OCI-LY1 (cell line): ENCODE measurements around the gene MYO10.

Experiments used
- EZH2 ChIP-seq: fragments of 200-600 bp; sonication (generic), shearing (Covaris generic); IDR thresholded peaks from 2 replicates; pipeline ENCODE4 v1.8.0; 2017; ENCODE audit warnings: borderline replicate concordance, mixed run types, mild to moderate bottlenecking, antibody characterized with exemption, low read length, moderate library complexity, mixed read lengths
- TF ChIP-seq, protein P1 (sequence below): fragments of 200-600 bp; sonication (generic), shearing (Covaris generic); IDR thresholded peaks from 2 replicates; pipeline ENCODE4 v1.5.1; 2017; ENCODE audit warnings: mild to moderate bottlenecking, antibody characterized with exemption, low read length, moderate library complexity, mixed read lengths

DNA sequence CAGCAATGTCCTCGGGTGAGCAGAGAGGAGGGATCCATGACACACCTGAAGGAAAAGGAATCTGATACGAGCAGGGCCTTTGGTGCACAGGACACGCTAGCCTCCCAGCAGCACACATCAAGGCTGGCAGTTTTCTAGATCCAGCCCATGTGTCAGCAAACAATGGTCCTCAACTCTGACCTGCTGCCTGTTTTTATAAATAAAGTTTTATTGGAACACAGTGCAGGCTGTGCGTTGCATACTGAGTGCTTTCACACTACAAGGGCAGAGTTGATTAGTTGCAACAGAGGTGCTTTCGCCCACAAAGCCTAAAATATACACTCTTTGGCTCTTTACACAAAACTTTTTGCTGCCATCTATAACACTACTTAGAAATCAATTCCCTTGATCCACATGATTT lies 147.1 kb downstream of the MYO10 start:
- TF ChIP-seq EZH2: no peak
- TF ChIP-seq, protein P1, sequence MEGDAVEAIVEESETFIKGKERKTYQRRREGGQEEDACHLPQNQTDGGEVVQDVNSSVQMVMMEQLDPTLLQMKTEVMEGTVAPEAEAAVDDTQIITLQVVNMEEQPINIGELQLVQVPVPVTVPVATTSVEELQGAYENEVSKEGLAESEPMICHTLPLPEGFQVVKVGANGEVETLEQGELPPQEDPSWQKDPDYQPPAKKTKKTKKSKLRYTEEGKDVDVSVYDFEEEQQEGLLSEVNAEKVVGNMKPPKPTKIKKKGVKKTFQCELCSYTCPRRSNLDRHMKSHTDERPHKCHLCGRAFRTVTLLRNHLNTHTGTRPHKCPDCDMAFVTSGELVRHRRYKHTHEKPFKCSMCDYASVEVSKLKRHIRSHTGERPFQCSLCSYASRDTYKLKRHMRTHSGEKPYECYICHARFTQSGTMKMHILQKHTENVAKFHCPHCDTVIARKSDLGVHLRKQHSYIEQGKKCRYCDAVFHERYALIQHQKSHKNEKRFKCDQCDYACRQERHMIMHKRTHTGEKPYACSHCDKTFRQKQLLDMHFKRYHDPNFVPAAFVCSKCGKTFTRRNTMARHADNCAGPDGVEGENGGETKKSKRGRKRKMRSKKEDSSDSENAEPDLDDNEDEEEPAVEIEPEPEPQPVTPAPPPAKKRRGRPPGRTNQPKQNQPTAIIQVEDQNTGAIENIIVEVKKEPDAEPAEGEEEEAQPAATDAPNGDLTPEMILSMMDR: no peak
